CD14-positive monocyte (primary cell): ENCODE results near the gene HMGXB4. TPM values are rescaled to one million over a fixed set of nuclear protein-coding genes. Genes with fewer than 3 reads are reported as not detected.
A peak's percentile ranks its signal among the peaks of the same experiment; 100 is the strongest.

Source experiments
- DNase-seq, 3 donors: peaks; one replicate each; pipeline ENCODE4 v3.0.0-alpha.2; 2011 to 2022
- H2AFZ ChIP-seq: 2 replicates; pipeline ENCODE4 v1.6.0; 2012; ENCODE audit warnings: mild to moderate bottlenecking, low read depth, low read length, inconsistent platforms; ENCODE audit not compliant: insufficient read depth, poor library complexity, severe bottlenecking
- H3K27ac ChIP-seq, 2 donors: 1 replicate in 1 of 2; 2 replicates in 1 of 2; pipeline ENCODE4 v1.5.1; 2012 to 2013; ENCODE audit warnings: low read length in 2 of 2, control low read depth in 1 of 2, inconsistent platforms in 1 of 2, low read depth in 1 of 2, mild to moderate bottlenecking in 1 of 2
- H3K27me3 ChIP-seq, 2 donors: one replicate each; pipeline versions ENCODE4 v1.6.0 to v1.6.1; 2011 to 2013; ENCODE audit warnings: low read length in 2 of 2; ENCODE audit not compliant: control insufficient read depth in 2 of 2, insufficient read depth in 2 of 2
- H3K36me3 ChIP-seq, 2 donors: replicated peaks in 1 of 2; 1 replicate in 1 of 2; 2 replicates in 1 of 2; pipeline versions ENCODE4 v1.5.1 to v1.6.1; 2012 to 2013; ENCODE audit warnings: low read length in 2 of 2, control low read depth in 1 of 2, inconsistent platforms in 1 of 2, mild to moderate bottlenecking in 1 of 2; ENCODE audit not compliant: insufficient read depth in 2 of 2, control insufficient read depth in 1 of 2
- H3K4me1 ChIP-seq, 2 donors: 1 replicate in 1 of 2; 2 replicates in 1 of 2; pipeline versions ENCODE4 v1.5.1 to v1.6.1; 2012 to 2013; ENCODE audit warnings: low read length in 2 of 2, control low read depth in 1 of 2, inconsistent platforms in 1 of 2, mild to moderate bottlenecking in 1 of 2, moderate library complexity in 1 of 2; ENCODE audit not compliant: insufficient read depth in 2 of 2, control insufficient read depth in 1 of 2
- H3K4me2 ChIP-seq: replicated peaks from 2 replicates; pipeline ENCODE3; 2012; ENCODE audit warnings: low read length, moderate library complexity, mild to moderate bottlenecking; ENCODE audit not compliant: poor library complexity, severe bottlenecking; ENCODE audit errors: extremely low read depth
- H3K4me3 ChIP-seq, 3 experiments: fragments of 200-600 bp in 1 of 3; sonication (generic) in 1 of 3; replicated peaks in 1 of 3; 1 replicate in 2 of 3; 2 replicates in 1 of 3; pipeline ENCODE4 v1.5.1; 2011 to 2013; ENCODE audit warnings: low read length in 3 of 3, mild to moderate bottlenecking in 3 of 3, control low read depth in 2 of 3, low read depth in 2 of 3, inconsistent platforms in 1 of 3, moderate library complexity in 1 of 3
- H3K79me2 ChIP-seq: 2 replicates; pipeline ENCODE4 v1.6.0; 2012; ENCODE audit warnings: mild to moderate bottlenecking, control low read depth, inconsistent platforms, low read length, moderate library complexity; ENCODE audit not compliant: insufficient read depth
- H3K9ac ChIP-seq: 2 replicates; pipeline ENCODE4 v1.6.0; 2017; ENCODE audit warnings: low read length, mild to moderate bottlenecking; ENCODE audit not compliant: insufficient read depth, poor library complexity, severe bottlenecking
- H3K9me3 ChIP-seq, 2 donors: replicated peaks in 1 of 2; 1 replicate in 1 of 2; 2 replicates in 1 of 2; pipeline versions ENCODE4 v1.5.1 to v1.6.1; 2012 to 2013; ENCODE audit warnings: low read length in 2 of 2, control low read depth in 1 of 2; ENCODE audit not compliant: control insufficient read depth in 1 of 2, insufficient read depth in 1 of 2
- H4K20me1 ChIP-seq: 2 replicates; pipeline ENCODE4 v1.6.0; 2012; ENCODE audit warnings: mild to moderate bottlenecking, low read length, control low read depth, moderate library complexity; ENCODE audit not compliant: insufficient read depth
- H3K27ac Mint-ChIP-seq, 7 donors: one replicate each; pipeline ENCODE4 v1.8.0; 2020; ENCODE audit warnings: mild to moderate bottlenecking in 7 of 7, mixed read lengths in 7 of 7, moderate library complexity in 6 of 7, inconsistent platforms in 2 of 7
- H3K27me3 Mint-ChIP-seq, 3 donors: one replicate each; pipeline ENCODE4 v1.8.0; 2021 to 2022; ENCODE audit warnings: low read depth in 3 of 3, mild to moderate bottlenecking in 3 of 3, mixed read lengths in 3 of 3, moderate library complexity in 3 of 3, inconsistent platforms in 1 of 3
- H3K36me3 Mint-ChIP-seq, 2 donors: one replicate each; pipeline ENCODE4 v1.8.0; 2020; ENCODE audit warnings: mixed read lengths in 2 of 2, inconsistent platforms in 1 of 2, mild to moderate bottlenecking in 1 of 2
- H3K4me1 Mint-ChIP-seq: one replicate; pipeline ENCODE4 v1.8.0; 2020; ENCODE audit warnings: mild to moderate bottlenecking, mixed read lengths
- H3K4me3 Mint-ChIP-seq, 2 donors: one replicate each; pipeline ENCODE4 v1.8.0; 2020; ENCODE audit warnings: mild to moderate bottlenecking in 2 of 2, mixed read lengths in 2 of 2, moderate library complexity in 1 of 2
- H3K9me3 Mint-ChIP-seq, 7 donors: one replicate each; pipeline ENCODE4 v1.8.0; 2020 to 2022; ENCODE audit warnings: mixed read lengths in 7 of 7, mild to moderate bottlenecking in 6 of 7, moderate library complexity in 6 of 7, inconsistent platforms in 2 of 7
- WGBS: methylation state at CpG from one replicate; pipeline ENCODE4 v1.1.5; 2013; ENCODE audit warnings: missing lambda C conversion rate; ENCODE audit not compliant: insufficient coverage; 5-methylcytosine and 5-hydroxymethylcytosine counted together
- intact Hi-C, 2 donors: fragments of 100-400 bp; cut with micrococcal nuclease; formaldehyde crosslinking; loops; one replicate each; pipeline versions ENCODE4 v1.15.0 to v1.15.1; 2023
- polyA plus RNA-seq, 3 donors: library from polyadenylated mRNA; depleted of rRNA in 1 of 3; unstranded in 2 of 3; stranded (reverse) in 1 of 3; fragments of 300-500 nt in 2 of 3; fragments of >200 nt in 1 of 3; fragmentation: Illumina TruSeq in 2 of 3; gene quantifications; 1 replicate in 2 of 3; 2 replicates in 1 of 3; pipeline ENCODE4 v1.2.3, GENCODE V29; 2012 to 2021
- TF ChIP-seq, protein P1 (sequence below): fragments of 200-600 bp; IDR thresholded peaks from one replicate; pipeline ENCODE4 v1.8.0; 2022; ENCODE audit warnings: antibody characterized with exemption, mild to moderate bottlenecking

The HMGXB4 gene
- polyA plus RNA-seq, 3 donors, result 6.3 to 11.4 (median 8.1) TPM

DNA sequence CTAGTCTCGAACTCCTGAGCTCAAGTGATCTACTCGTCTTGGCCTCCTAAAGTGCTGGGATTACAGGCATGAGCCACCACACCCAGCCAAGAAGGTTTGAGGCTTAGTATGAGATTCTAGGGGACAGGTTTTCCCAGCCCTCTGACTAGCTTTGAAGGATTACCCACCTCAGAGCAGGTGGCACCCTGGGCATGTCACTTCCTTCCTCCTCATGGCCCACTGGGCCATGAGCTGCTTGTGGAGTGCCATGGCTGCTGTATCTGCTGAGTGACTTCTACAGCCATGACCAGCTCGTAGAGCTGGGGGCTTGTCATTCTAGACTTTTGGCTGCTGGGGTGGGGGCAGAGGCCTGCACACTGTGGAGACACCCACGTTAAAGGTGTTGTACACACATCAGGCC lies 67.5 kb downstream of the HMGXB4 start:
- no peak overlapping the region for H2AFZ ChIP-seq
- no peaks in the 10 kb centered on the region for H3K27me3 ChIP-seq
- H3K4me2 ChIP-seq, result no peak overlapping the region
- H4K20me1 ChIP-seq, result peaks cover 46% of the 10 kb centered on the region
- peaks cover 14% of the 10 kb centered on the region for H3K79me2 ChIP-seq
- no peaks in the 10 kb centered on the region for H3K9me3 ChIP-seq
- WGBS, result 80% methylated on average over 1 of the region's 4 CpGs
- H3K4me3 ChIP-seq, result no peak overlapping the region
- Mint-ChIP-seq H3K4me3 (no peak overlapping the region), H3K27me3 (peaks cover 0 to 2% (median 0%) of the 10 kb centered on the region in 3 donors), H3K4me1 (peaks cover 31% of the 10 kb centered on the region), H3K9me3 (no peaks in the 10 kb centered on the region), H3K27ac (peak overlapping the region in 2 of 7 donors; percentile 65 to 76), H3K36me3 (peaks cover 93 to 100% of the 10 kb centered on the region in 2 donors)
- no peak overlapping the region for H3K27ac ChIP-seq
- peaks cover 83 to 86% of the 10 kb centered on the region in 2 donors for H3K36me3 ChIP-seq
- intact Hi-C loops, result no loop called here
- TF ChIP-seq, protein P1, sequence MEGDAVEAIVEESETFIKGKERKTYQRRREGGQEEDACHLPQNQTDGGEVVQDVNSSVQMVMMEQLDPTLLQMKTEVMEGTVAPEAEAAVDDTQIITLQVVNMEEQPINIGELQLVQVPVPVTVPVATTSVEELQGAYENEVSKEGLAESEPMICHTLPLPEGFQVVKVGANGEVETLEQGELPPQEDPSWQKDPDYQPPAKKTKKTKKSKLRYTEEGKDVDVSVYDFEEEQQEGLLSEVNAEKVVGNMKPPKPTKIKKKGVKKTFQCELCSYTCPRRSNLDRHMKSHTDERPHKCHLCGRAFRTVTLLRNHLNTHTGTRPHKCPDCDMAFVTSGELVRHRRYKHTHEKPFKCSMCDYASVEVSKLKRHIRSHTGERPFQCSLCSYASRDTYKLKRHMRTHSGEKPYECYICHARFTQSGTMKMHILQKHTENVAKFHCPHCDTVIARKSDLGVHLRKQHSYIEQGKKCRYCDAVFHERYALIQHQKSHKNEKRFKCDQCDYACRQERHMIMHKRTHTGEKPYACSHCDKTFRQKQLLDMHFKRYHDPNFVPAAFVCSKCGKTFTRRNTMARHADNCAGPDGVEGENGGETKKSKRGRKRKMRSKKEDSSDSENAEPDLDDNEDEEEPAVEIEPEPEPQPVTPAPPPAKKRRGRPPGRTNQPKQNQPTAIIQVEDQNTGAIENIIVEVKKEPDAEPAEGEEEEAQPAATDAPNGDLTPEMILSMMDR, result no peak
- no peak overlapping the region for H3K9ac ChIP-seq
- H3K4me1 ChIP-seq, result peaks cover 29 to 30% of the 10 kb centered on the region in 2 donors
- DNase-seq, result no peak

DNA sequence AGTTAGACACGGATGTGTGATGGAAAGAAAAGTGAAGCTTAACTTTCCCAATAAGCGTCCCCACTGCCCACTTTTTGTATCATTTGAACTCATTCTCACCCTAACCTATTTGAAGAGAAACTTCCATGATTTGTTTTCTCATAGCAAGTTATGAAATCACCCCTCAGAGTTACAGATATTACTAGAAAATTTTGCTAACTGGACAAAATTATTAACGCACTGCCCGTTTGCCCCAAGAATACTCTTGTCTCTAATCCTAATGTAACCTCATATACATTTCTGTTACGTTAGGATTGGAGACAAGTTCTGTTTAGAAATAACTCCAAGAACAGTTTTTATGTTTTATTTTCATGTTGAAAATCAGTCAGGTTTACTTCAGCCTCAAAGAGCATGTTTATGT lies 67.9 kb downstream of the HMGXB4 start:
- peaks cover 0 to 2% (median 0%) of the 10 kb centered on the region in 3 donors for H3K27me3 Mint-ChIP-seq
- Histone ChIP-seq H3K79me2 (peaks cover 9% of the 10 kb centered on the region), H3K9ac (no peak overlapping the region), H3K36me3 (peaks cover 78 to 82% of the 10 kb centered on the region in 2 donors), H3K4me1 (peaks cover 34% of the 10 kb centered on the region in 2 donors), H3K27me3 (no peaks in the 10 kb centered on the region), H4K20me1 (peaks cover 41% of the 10 kb centered on the region), H3K4me2 (no peak overlapping the region), H2AFZ (no peak overlapping the region), H3K9me3 (no peaks in the 10 kb centered on the region), H3K4me3 (no peak overlapping the region), H3K27ac (no peak overlapping the region)
- H3K4me1 Mint-ChIP-seq, result peaks cover 35% of the 10 kb centered on the region
- H3K4me3 Mint-ChIP-seq, result no peak overlapping the region
- H3K27ac Mint-ChIP-seq, result peak overlapping the region in 2 of 7 donors; percentile 65 to 76
- no peaks in the 10 kb centered on the region for H3K9me3 Mint-ChIP-seq
- H3K36me3 Mint-ChIP-seq, result peaks cover 90 to 99% of the 10 kb centered on the region in 2 donors
- no peak for DNase-seq
- intact Hi-C loops, result no loop called here
- WGBS, result no CpG with 5 or more reads among the region's 5 CpGs
- TF ChIP-seq, protein P1, result no peak
